22Rv1 (cell line): ENCODE data around the gene PDGFC.

ENCODE experiments used
- H3K27ac ChIP-seq: fragments of 450-650 bp; 2 replicates; pipeline ENCODE4 v1.5.1; 2017
- CTCF ChIP-seq: fragments of 450-650 bp; IDR thresholded peaks from 2 replicates; pipeline ENCODE4 v1.5.1; 2017; ENCODE audit warnings: mild to moderate bottlenecking
- ZFX ChIP-seq: fragments of 450-650 bp; IDR thresholded peaks from 2 replicates; pipeline ENCODE4 v1.6.1; 2017; ENCODE audit warnings: antibody characterized with exemption, borderline replicate concordance

The PDGFC gene

GRCh38 chr4:156815717-156816359 is 155.8 kb downstream of the PDGFC start:
- no peak for TF ChIP-seq CTCF
- TF ChIP-seq ZFX: no peak
- no peak overlapping the region for H3K27ac ChIP-seq

DNA sequence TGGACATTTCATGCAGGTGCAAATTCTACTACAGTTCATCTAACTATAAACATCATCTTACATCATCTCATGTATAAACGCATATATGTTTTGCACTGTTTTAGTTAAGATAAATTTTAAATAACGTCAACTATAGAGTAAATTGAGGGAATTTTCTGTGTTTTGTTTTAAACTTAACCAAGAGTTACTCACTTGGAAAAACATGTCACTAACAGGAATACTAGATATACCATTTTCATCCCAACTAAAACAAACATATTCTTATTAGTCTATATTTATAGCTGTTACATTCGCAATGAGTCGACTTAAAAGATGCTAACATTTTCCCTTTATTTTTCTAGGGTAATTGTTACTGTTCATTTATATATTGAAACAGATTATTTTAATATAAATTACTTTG is 159.6 kb downstream of the PDGFC start:
- H3K27ac ChIP-seq: no peak overlapping the region
- no peak for TF ChIP-seq CTCF
- TF ChIP-seq ZFX: no peak

DNA sequence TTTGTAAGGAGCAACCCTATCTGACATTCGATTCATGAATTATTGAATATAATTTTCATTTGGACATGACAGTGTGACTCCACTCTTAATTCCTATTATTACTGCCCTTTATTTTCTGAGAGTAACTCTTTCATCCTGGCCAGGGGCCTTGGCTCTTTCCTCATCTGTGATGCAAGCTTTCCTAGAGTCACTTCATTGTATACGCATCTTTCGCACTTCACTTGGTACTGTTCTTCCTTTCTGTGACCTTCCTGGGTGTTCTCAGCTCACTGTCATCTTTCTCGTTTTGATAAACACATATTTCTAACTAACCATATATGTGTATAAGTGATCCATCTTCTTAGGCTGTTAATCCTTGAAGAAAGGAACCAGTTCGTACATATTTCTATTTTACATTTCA is 160.3 kb downstream of the PDGFC start:
- no peak overlapping the region for H3K27ac ChIP-seq
- TF ChIP-seq CTCF: no peak
- TF ChIP-seq ZFX: no peak

DNA sequence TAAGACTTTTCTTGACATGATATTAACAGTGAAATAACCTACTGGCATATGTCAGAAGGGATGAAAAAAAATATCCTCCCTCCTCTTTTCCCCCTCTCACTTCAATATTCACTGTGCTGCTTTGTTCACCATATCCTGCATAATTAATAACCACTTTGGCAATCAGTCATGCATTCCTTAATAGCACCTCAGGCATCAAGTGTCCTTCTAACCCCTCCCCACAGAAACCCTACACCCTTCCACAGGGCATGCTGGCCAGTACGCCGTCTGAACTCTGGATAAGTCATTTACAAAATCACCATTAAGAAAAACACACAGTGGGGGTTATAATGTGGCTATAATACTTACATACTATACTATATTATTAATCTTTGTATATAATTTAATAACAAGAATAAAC is 165.9 kb downstream of the PDGFC start:
- TF ChIP-seq ZFX: no peak
- no peak for TF ChIP-seq CTCF
- H3K27ac ChIP-seq: no peak overlapping the region

DNA sequence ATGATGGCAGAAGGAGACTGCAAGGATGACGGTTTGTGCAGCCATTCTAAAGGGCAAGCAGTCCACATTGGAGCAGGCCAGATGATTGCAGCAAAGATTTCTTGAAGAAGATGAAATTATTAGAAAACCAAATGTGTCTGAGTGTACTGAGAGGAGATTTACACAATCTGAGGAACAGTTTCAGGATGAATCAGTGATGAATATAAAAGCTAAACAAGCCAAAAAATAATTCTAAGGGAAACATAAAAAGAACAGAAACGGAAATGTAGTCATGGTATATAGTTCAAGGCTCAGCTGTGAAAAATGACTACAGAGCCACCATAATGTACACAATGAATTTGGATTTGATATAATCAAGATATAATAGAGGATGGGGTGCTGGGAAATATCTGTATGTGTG is 168.5 kb downstream of the PDGFC start:
- TF ChIP-seq ZFX: no peak
- TF ChIP-seq CTCF: no peak
- no peak overlapping the region for H3K27ac ChIP-seq

GRCh38 chr4:156800463-156800862 is 171.1 kb downstream of the PDGFC start:
- TF ChIP-seq CTCF (no peak), ZFX (no peak)
- no peak overlapping the region for H3K27ac ChIP-seq

DNA sequence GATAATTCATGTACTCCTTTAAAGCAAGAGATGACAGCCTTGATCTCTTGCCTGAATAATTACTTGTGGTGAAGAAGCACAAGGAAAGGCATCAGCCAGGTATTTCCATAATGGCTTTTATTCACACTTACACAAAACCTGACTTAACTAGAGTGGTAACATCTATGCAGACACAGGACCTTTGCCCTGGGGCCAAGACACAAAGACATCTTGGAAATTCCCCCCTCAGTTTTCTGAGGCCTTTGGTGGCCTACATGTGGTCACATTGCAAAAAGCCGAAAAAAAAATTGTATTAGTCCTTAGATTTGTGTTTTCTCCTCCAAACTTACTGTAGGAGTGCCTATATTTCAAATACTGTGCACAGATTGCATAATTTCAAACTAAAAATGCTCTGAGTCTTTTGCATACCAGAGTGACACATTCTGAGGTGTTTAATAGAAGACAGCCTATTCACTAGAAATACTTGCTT is 172.4 kb downstream of the PDGFC start:
- TF ChIP-seq CTCF (no peak), ZFX (no peak)
- H3K27ac ChIP-seq: no peak overlapping the region
